Measurements from ENCODE around the gene DICER1. TPM values are rescaled to one million over a fixed set of nuclear protein-coding genes. Genes with fewer than 3 reads are reported as not detected.

The DICER1 gene
- total RNA-seq, 1 donor from 2014 or later, result 118 TPM

DNA sequence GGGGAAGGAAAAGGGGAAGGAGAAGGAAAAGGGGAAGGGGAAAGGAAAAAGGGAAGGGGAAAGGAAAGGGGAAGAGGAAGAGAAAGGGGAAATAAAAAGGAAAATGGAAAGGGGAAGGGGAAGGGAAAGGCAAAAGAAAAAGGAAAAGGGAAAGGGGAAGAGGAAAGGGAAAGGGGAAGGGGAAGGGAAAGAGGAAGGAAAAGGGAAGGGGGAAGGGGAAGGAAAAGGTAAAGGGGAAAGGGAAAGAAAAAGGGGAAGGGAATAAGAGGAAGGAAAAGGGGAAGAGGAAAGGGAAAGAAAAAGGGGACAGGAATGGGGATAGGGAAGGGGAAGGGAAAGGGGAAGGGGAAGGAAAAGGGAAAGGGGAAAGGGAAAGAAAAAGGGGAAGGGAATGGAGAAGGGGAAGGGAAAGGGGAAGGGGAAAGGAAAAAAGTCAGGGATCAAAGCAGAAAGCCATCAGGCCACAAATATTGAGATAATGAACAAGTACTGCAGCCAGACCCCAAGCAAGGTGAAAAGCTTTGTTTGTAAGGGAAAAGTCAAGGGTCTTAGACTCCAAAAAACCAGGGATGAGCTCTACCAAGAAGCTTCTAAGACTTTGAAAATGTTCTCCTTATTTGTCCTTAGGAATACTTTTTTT is 20.0 kb downstream of the DICER1 start:
- no peaks in the 10 kb centered on the region for H3K27me3 Mint-ChIP-seq
- peaks cover 10% of the 10 kb centered on the region for H3K36me3 Mint-ChIP-seq (ENCODE audit: insufficient read depth)
- H3K9me3 Mint-ChIP-seq (ENCODE audit: low read depth), result no peaks in the 10 kb centered on the region
- no peak for DNase-seq (ENCODE audit: low spot score, unreplicated experiment)
- H3K27ac Mint-ChIP-seq, result peak overlapping the region; percentile 91
- no peak overlapping the region for H3K4me3 Mint-ChIP-seq (ENCODE audit: low read depth)
- TF ChIP-seq, protein P1, sequence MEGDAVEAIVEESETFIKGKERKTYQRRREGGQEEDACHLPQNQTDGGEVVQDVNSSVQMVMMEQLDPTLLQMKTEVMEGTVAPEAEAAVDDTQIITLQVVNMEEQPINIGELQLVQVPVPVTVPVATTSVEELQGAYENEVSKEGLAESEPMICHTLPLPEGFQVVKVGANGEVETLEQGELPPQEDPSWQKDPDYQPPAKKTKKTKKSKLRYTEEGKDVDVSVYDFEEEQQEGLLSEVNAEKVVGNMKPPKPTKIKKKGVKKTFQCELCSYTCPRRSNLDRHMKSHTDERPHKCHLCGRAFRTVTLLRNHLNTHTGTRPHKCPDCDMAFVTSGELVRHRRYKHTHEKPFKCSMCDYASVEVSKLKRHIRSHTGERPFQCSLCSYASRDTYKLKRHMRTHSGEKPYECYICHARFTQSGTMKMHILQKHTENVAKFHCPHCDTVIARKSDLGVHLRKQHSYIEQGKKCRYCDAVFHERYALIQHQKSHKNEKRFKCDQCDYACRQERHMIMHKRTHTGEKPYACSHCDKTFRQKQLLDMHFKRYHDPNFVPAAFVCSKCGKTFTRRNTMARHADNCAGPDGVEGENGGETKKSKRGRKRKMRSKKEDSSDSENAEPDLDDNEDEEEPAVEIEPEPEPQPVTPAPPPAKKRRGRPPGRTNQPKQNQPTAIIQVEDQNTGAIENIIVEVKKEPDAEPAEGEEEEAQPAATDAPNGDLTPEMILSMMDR (IDR thresholded peaks at IDR 0.05; ENCODE audit: unreplicated experiment), result no peak
- peaks cover 32% of the 10 kb centered on the region for H3K4me1 Mint-ChIP-seq (ENCODE audit: low read depth)

DNA sequence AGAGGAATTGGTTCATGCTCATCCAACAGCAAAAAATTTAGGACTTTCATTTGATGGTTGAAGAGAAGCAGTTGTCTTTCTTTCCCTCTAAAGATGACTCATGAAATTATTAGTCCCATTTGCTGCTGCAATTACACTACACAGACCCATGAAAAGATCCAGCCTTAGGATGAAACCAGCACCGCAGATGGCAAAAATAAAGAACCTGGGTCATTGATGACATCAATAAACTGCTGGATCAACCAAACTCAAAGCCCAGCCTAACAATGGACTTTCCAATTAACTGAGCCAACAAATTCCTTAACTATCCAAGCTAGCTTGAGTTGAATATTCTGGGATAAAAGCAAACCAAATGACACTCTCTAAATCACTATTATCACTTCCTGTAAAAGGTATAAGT is 20.7 kb downstream of the DICER1 start:
- peaks cover 32% of the 10 kb centered on the region for H3K4me1 Mint-ChIP-seq (ENCODE audit: low read depth)
- no peak for DNase-seq (ENCODE audit: low spot score, unreplicated experiment)
- no peaks in the 10 kb centered on the region for H3K27me3 Mint-ChIP-seq
- H3K27ac Mint-ChIP-seq, result no peak overlapping the region
- no peaks in the 10 kb centered on the region for H3K9me3 Mint-ChIP-seq (ENCODE audit: low read depth)
- TF ChIP-seq, protein P1 (IDR thresholded peaks at IDR 0.05; ENCODE audit: unreplicated experiment), result no peak
- H3K4me3 Mint-ChIP-seq (ENCODE audit: low read depth), result no peak overlapping the region
- peaks cover 13% of the 10 kb centered on the region for H3K36me3 Mint-ChIP-seq (ENCODE audit: insufficient read depth)

DNA sequence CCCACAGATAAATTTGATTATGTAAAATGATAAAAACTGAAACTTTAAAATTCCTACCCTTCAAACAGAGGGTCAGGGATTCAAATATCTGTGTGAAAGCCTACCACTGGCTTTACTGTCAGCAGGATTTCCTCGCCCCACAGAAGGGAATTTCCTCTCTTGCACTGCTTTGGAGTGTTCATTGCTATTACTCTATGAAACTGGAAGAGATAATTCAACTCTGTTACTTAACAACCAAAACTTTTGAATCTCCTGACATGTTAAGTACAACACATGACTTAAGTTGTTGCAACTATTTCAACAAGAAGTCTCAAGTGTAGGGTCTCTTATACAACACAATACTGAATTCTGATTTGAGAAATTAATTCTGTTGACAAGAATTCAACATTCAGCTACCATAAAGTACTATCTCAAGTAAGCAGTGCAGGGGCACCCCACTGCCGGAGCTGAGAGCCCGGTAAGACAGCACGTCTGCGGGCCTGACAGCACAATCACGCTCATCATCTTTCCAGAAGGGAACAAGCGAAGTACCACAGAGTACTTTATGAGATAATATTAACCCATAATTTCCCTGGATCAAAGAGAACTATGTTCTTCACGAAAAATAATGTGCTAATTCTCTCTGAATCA is 22.9 kb downstream of the DICER1 start:
- DNase-seq (ENCODE audit: low spot score, unreplicated experiment), result no peak
- no peak overlapping the region for H3K4me3 Mint-ChIP-seq (ENCODE audit: low read depth)
- H3K27me3 Mint-ChIP-seq, result no peaks in the 10 kb centered on the region
- peaks cover 17% of the 10 kb centered on the region for H3K36me3 Mint-ChIP-seq (ENCODE audit: insufficient read depth)
- H3K4me1 Mint-ChIP-seq (ENCODE audit: low read depth), result peaks cover 24% of the 10 kb centered on the region
- H3K27ac Mint-ChIP-seq, result no peak overlapping the region
- TF ChIP-seq, protein P1 (IDR thresholded peaks at IDR 0.05; ENCODE audit: unreplicated experiment), result no peak
- no peaks in the 10 kb centered on the region for H3K9me3 Mint-ChIP-seq (ENCODE audit: low read depth)

DNA sequence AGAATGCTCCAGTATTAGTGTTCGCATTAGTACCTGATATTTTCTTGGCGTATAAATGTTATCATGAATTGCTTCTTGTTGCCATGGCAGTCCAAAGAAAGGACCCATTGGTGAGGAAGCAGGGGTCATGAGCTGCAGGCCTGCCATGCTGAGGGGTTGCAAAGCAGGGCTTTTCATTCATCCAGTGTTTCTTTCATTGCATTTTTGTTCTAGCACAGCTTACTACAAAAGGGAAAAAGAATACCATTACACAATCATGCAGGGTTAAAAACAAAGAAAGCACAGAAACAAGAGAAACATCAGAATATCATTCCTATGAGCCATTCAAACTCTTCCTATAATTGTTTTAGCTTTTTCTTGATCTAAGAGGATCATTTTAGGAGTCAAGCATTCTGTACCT is 24.0 kb downstream of the DICER1 start:
- H3K4me3 Mint-ChIP-seq (ENCODE audit: low read depth), result no peak overlapping the region
- no peaks in the 10 kb centered on the region for H3K27me3 Mint-ChIP-seq
- H3K27ac Mint-ChIP-seq, result no peak overlapping the region
- TF ChIP-seq, protein P1 (IDR thresholded peaks at IDR 0.05; ENCODE audit: unreplicated experiment), result no peak
- DNase-seq (ENCODE audit: low spot score, unreplicated experiment), result no peak
- H3K4me1 Mint-ChIP-seq (ENCODE audit: low read depth), result peaks cover 22% of the 10 kb centered on the region
- H3K9me3 Mint-ChIP-seq (ENCODE audit: low read depth), result no peaks in the 10 kb centered on the region
- H3K36me3 Mint-ChIP-seq (ENCODE audit: insufficient read depth), result peaks cover 27% of the 10 kb centered on the region

DNA sequence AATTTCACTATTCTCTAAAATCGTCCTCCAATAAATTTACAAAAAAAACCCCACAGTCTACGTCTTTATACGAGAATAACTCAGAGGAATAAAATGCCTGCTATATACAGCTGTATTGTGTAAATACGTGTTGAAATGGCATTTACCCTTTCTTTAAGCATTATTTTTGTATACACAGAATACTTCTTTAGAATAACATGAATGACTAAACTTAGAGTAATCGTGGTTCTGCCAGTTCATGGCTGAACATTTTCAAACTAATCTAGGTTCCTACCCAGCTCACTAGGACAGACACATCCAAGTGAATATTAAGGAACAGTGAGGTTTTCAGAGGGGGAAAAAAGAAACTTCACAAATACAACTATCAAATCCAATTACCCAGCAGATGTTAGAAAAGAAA is 24.6 kb downstream of the DICER1 start:
- Mint-ChIP-seq H3K4me1 (ENCODE audit: low read depth) (peaks cover 21% of the 10 kb centered on the region), H3K4me3 (ENCODE audit: low read depth) (no peak overlapping the region), H3K27ac (no peak overlapping the region), H3K27me3 (no peaks in the 10 kb centered on the region), H3K36me3 (ENCODE audit: insufficient read depth) (peaks cover 28% of the 10 kb centered on the region), H3K9me3 (ENCODE audit: low read depth) (no peaks in the 10 kb centered on the region)
- no peak for DNase-seq (ENCODE audit: low spot score, unreplicated experiment)
- TF ChIP-seq, protein P1 (IDR thresholded peaks at IDR 0.05; ENCODE audit: unreplicated experiment), result no peak
